Uterus (tissue), 4 donors: ENCODE results near the gene CPSF4L. TPM values are rescaled to one million over a fixed set of nuclear protein-coding genes. Genes with fewer than 3 reads are reported as not detected.

Experiments used
- DNase-seq, 2 donors: peaks; one replicate each; pipeline ENCODE4 v3.0.0-alpha.2; 2019 to 2020
- H3K27ac ChIP-seq, 2 donors: fragments of 200-600 bp; sonication (generic); 1 replicate in 1 of 2; 2 replicates in 1 of 2; pipeline ENCODE4 v1.5.1; 2016 to 2018
- H3K27me3 ChIP-seq, 2 donors: fragments of 200-600 bp; sonication (generic); one replicate each; pipeline ENCODE4 v1.5.1; 2018 to 2019; ENCODE audit warnings: control low read depth in 1 of 2
- H3K36me3 ChIP-seq, 2 donors: fragments of 200-600 bp; sonication (generic); one replicate each; pipeline ENCODE4 v1.5.1; 2019; ENCODE audit warnings: control low read depth in 1 of 2
- H3K4me1 ChIP-seq, 2 donors: fragments of 200-600 bp; sonication (generic); one replicate each; pipeline ENCODE4 v1.5.1; 2018 to 2019; ENCODE audit warnings: control low read depth in 1 of 2
- H3K4me3 ChIP-seq, 2 donors: fragments of 200-600 bp; sonication (generic); 1 replicate in 1 of 2; 2 replicates in 1 of 2; pipeline ENCODE4 v1.5.1; 2018 to 2019; ENCODE audit warnings: mild to moderate bottlenecking in 1 of 2
- H3K9me3 ChIP-seq, 2 donors: fragments of 200-600 bp; sonication (generic); one replicate each; pipeline ENCODE4 v1.5.1; 2019; ENCODE audit warnings: control low read depth in 1 of 2
- CTCF ChIP-seq, 4 experiments: fragments of 200-600 bp in 2 of 4; fragments of 450-650 bp in 2 of 4; sonication (generic) in 2 of 4; IDR thresholded peaks; one replicate each; pipeline ENCODE4 v1.5.1; 2016 to 2019; ENCODE audit warnings: antibody characterized with exemption in 4 of 4, mild to moderate bottlenecking in 2 of 4, moderate library complexity in 1 of 4
- POLR2A ChIP-seq, 2 donors: fragments of 450-650 bp; IDR thresholded peaks; one replicate each; pipeline ENCODE4 v1.6.1; 2016; ENCODE audit warnings: antibody characterized with exemption in 2 of 2, mild to moderate bottlenecking in 1 of 2, moderate library complexity in 1 of 2
- intact Hi-C: fragments of 100-400 bp; cut with DNase I; formaldehyde crosslinking; loops from one replicate; pipeline ENCODE4 v1.15.1; 2023; ENCODE audit warnings: low total_unique reads
- total RNA-seq, 4 donors: library from RNA; depleted of rRNA in 3 of 4; stranded (reverse); fragments of >200 nt in 3 of 4; gene quantifications; one replicate each; pipeline versions ENCODE4 v1.1.0 to v1.2.4, GENCODE V29; 2014 to 2023
- donor health status: DM: yes; HTN: yes; CAD: no.

The CPSF4L gene
- total RNA-seq, 4 donors from 2014 or later = 0.34 TPM; not detected in 3

GRCh38 chr17:73232587-73233373 lies 28.9 kb downstream of the CPSF4L start:
- Histone ChIP-seq H3K27ac (peak overlapping the region; percentile 75 to 84), H3K4me1 (no peaks in the 10 kb centered on the region), H3K9me3 (no peaks in the 10 kb centered on the region), H3K27me3 (no peaks in the 10 kb centered on the region), H3K36me3 (no peaks in the 10 kb centered on the region), H3K4me3 (peak overlapping the region; percentile 92 to 97)
- TF ChIP-seq POLR2A (IDR thresholded peaks at IDR 0.05) = no peak
- TF ChIP-seq CTCF (IDR thresholded peaks at IDR 0.05) = no peak
- DNase-seq = peak in 1 of 2 donors; percentile 33
- intact Hi-C loops = no loop called here

- peak; percentile 94 to 97 for DNase-seq
- Histone ChIP-seq H3K4me3 (peak overlapping the region; percentile 92 to 97), H3K4me1 (no peaks in the 10 kb centered on the region), H3K36me3 (no peaks in the 10 kb centered on the region), H3K27me3 (no peaks in the 10 kb centered on the region), H3K9me3 (no peaks in the 10 kb centered on the region), H3K27ac (peak overlapping the region; percentile 75 to 84)
- TF ChIP-seq CTCF (IDR thresholded peaks at IDR 0.05) (peak in 3 of 4 experiments; percentile 39 to 50 (median 46)), POLR2A (IDR thresholded peaks at IDR 0.05) (peak; percentile 78 to 85)
- intact Hi-C loops = no loop called here
Observed at GRCh38 chr17:73231841-73232586, 29.7 kb downstream of the CPSF4L start.

- intact Hi-C loops = no loop called here
- no peaks in the 10 kb centered on the region for H3K27me3 ChIP-seq
- H3K27ac ChIP-seq = peak overlapping the region; percentile 75 to 84
- no peaks in the 10 kb centered on the region for H3K4me1 ChIP-seq
- peak overlapping the region; percentile 92 to 97 for H3K4me3 ChIP-seq
- H3K36me3 ChIP-seq = no peaks in the 10 kb centered on the region
- no peak for DNase-seq
- no peaks in the 10 kb centered on the region for H3K9me3 ChIP-seq
- no peak for TF ChIP-seq POLR2A (IDR thresholded peaks at IDR 0.05)
- no peak for TF ChIP-seq CTCF (IDR thresholded peaks at IDR 0.05)
Observed at GRCh38 chr17:73231395-73231794, 30.3 kb downstream of the CPSF4L start.

GRCh38 chr17:73230088-73230487 lies 31.6 kb downstream of the CPSF4L start:
- H3K27ac ChIP-seq = no peak overlapping the region
- H3K36me3 ChIP-seq = no peaks in the 10 kb centered on the region
- no peak for DNase-seq
- no peak overlapping the region for H3K4me3 ChIP-seq
- intact Hi-C loops = no loop called here
- H3K9me3 ChIP-seq = no peaks in the 10 kb centered on the region
- H3K27me3 ChIP-seq = no peaks in the 10 kb centered on the region
- TF ChIP-seq POLR2A (IDR thresholded peaks at IDR 0.05) (no peak), CTCF (IDR thresholded peaks at IDR 0.05) (no peak)
- H3K4me1 ChIP-seq = no peaks in the 10 kb centered on the region

GRCh38 chr17:73228748-73229236 lies 32.9 kb downstream of the CPSF4L start:
- intact Hi-C loops = no loop called here
- H3K4me1 ChIP-seq = no peaks in the 10 kb centered on the region
- no peaks in the 10 kb centered on the region for H3K36me3 ChIP-seq
- TF ChIP-seq POLR2A (IDR thresholded peaks at IDR 0.05) = no peak
- TF ChIP-seq CTCF (IDR thresholded peaks at IDR 0.05) = no peak
- H3K4me3 ChIP-seq = no peak overlapping the region
- H3K27ac ChIP-seq = peak overlapping the region; percentile 12 to 18
- peak; percentile 48 to 51 for DNase-seq
- H3K9me3 ChIP-seq = no peaks in the 10 kb centered on the region
- H3K27me3 ChIP-seq = no peaks in the 10 kb centered on the region
